ENCODE measurements around the gene SAMD11.
"Not testable (repeated sequence)": the region's sequence is repeated elsewhere in the genome, so short reads cannot be mapped to it uniquely, and the experiment has no call there.

SAMD11 gene

DNA sequence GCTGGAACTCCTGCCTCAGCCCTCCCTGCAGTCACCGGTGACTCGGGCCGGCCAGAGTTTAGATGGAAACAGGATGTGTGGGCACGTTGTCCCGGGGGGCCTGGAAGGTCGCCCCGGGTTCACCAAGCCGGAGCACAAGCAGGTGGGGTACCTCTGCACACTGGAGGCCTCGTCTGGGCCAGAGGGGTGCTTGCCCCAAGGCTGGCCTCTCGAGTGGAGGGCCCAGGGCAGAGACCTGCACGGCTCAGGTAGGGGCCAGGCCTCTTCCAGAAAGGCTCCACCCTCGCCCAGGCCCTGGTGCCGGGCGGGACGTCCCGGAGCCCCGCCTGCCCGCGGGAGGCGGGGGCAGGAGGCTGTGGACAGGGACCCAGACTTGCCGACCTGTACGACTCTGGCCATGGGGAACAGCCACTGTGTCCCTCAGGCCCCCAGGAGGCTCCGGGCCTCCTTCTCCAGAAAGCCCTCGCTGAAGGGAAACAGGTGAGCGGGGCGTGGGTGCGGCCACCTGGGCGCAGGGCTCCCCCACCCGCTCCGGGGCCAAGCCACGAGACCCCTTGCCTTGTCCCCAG, 42.5 kb downstream of the SAMD11 start, which contains the start of gene PLEKHN1:
TSS of gene PLEKHN1 (plus strand) at position 348 of the 569 bp plus-strand sequence. CDS start at position 398, 50 bp downstream.
- FAIRE-seq: no peak

DNA sequence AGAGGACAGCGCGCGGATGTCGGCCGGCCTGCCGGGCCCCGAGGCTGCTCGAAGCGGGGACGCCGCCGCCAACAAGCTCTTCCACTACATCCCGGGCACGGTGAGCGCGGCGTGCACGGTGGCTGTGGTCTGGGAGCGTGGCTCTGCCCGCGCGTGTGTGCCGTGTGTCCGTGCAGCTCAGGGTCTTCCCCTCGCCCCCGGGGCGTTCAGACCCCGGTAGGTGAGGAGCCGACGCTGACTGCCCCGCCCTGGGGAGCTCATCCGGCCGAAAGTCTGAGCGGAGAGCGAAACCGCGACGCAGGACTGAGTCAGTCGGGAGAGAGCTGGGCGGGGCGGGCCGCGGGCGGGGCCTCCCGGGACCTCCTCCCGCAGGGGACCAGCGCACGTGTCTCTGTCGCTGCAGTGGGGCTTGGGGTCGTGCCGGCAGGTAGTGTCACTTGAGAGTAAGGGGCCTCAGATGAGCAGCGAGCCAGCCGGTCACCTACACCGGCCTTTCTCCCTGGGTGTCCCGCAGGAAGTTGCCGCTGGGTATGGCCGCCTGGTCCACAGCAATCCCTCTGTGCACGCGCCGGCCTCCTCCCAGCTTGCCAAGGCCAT, 43.1 kb downstream of the SAMD11 start:
- no peak for FAIRE-seq

- no peak for FAIRE-seq
Measured at GRCh38 chr1:967466-968343, 44.0 kb downstream of the SAMD11 start.

DNA sequence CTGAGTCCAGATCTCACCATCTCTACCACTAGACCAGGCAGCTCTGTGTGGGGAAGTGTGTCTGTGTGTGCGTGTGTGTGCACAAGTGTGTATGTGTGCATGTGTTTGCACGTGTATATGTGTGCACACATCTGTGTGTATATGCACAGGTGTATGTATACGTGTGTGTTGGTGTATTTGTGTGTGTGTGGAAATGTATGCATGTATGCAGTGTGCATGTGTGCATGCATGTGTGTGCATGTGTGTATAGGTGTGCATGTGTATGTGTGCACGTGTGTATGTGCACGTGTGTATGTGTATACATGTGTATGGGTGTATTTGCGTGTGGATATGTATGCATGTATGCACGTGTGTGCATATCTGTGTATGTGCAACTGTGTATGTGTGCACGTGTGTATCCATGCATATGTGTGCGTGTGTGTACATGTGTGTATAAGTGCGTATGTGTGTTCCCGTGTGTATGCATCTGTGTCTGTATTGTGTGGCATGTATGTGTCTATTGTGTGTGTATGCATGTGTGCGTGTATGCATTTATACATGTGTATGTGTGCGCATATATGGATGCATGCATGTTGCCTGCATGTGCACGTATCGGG, 45.6 kb downstream of the SAMD11 start:
- FAIRE-seq: no peak

- FAIRE-seq: no peak
Measured at GRCh38 chr1:970242-970972, 46.7 kb downstream of the SAMD11 start.

GRCh38 chr1:970973-971730, 47.4 kb downstream of the SAMD11 start:
- no peak for FAIRE-seq

DNA sequence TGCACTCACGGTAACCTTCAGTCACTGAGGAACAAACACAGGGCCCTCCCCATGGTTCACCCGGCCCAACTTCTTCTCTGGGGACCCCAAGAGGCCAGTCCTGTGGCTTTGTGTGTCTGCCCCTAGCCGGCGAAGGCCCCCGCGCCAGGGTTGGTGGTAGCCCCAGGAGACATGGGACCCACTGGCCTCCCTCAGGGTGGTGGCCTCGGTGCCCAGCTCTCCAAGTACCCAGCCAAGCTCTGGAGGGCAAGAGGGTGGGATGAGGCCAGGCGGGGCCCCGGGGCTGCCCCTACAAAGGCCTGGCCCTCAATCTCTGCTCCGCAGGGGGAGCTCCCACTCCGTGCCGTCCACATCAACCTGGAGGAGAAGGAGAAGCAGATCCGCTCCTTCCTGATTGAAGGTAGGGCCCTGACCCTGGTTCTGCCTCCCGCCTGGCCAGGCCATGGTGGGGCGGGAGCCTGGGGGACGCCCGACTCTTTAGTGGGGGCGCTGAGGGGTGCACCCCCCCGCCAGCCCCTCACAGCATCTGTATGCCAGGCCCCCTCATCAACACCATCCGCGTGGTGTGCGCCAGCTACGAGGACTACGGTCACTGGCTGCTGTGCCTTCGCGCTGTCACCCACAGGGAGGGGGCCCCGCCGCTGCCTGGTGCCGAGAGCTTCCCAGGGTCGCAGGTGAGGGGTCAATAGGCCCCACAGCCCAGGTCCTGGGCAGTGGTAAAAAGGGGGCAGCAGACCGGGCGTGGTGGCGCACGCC, 48.2 kb downstream of the SAMD11 start:
- no peak for FAIRE-seq

- FAIRE-seq: no peak
Measured at GRCh38 chr1:972726-973458, 49.2 kb downstream of the SAMD11 start.

DNA sequence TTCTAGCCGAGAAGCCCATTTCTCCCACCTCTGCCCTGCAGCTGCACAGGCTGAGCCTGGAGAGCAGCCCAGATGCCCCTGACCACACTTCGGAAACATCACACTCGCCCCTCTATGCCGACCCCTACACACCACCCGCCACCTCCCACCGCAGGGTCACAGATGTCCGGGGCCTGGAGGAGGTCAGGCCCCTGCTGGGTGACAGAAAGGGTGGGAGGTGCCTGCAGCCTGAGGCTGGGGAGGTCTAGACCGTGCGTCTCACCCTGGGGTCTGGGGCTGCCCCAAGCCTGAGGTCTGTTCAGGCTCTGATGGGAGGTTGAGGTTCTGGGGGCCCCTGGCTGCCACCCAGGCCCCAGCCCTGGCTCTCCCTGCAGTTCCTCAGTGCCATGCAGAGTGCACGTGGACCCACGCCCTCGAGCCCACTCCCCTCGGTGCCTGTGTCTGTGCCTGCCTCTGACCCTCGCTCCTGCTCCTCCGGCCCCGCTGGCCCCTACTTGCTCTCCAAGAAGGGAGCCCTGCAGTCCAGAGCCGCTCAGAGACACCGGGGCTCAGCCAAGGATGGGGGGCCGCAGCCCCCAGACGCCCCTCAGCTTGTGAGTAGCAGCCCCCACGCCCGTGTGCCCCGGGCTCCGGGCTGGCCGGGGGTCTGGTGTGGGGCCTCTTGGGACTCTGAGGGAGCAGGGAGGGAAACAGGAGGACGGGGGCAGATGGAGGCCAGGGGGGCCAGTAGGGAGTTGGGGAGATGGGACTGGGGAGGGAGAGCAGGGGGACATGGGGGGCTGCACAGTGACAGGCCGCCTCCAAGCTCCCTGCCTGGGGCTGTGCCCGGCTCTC, 50.0 kb downstream of the SAMD11 start:
- no peak for FAIRE-seq

DNA sequence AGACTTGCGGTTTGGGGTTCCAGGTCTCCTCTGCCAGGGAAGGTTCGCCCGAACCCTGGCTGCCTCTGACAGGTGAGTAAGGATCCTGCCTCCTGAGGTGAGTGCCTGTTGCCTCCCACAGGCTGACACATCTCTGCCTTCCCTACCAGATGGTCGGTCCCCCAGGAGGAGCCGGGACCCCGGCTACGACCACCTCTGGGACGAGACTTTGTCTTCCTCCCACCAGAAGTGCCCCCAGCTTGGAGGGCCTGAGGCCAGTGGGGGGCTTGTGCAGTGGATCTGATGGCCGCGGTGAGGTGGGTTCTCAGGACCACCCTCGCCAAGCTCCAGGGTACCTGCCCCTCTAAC, 50.5 kb downstream of the SAMD11 start:
- FAIRE-seq: no peak

GRCh38 chr1:974687-975328, 51.1 kb downstream of the SAMD11 start:
- FAIRE-seq: no peak

- no peak for FAIRE-seq
Measured at GRCh38 chr1:975365-975764, 51.6 kb downstream of the SAMD11 start.

GRCh38 chr1:975896-976683, 52.4 kb downstream of the SAMD11 start:
- no peak for FAIRE-seq

GRCh38 chr1:976791-977190, 53.1 kb downstream of the SAMD11 start:
- FAIRE-seq: not testable (repeated sequence)

GRCh38 chr1:978069-978834, 54.5 kb downstream of the SAMD11 start:
- no peak for FAIRE-seq

DNA sequence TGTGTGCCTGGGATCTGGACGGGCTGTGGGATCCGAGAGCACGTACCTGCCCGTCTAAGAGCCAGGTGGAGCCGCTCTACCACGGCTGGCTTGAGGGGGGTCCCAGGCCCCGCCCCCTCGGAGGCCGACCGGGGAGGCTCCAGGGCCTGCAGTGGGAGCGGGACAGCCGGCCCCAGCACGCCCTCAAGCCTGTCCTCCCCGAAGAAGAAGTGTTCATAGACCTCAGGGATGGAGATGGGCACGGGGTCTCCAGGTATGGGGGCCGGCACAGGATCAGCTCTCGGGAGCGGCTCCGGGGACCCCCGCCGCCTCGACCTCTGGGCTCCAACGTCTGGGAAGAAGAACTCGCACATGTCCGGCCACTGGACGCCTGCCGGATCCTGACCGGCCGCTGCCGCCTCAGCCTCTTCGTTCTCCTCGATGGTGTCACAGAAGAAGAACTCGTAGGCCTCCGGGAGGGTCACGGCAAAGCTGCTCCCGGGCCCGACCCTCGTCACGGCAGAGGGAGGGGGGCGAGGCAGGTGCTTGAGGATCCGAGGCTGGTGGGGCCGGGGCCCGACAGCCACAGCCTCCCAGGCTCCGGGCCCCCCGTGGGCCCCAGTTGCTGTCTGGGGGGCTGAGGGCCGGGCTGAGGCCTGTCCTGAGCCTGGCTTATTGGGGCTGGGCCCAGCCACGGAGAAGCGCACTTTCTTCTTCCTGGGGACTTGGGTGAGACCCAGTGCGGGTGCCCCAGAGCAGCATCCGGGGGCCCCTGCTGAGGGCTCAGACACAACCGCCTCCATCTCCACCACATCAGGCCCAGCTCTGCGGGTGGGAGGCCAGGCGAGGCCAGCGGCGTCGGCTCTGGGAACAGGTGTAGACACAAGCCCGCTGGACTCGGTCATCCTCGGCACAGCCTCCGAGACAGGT, 55.4 kb downstream of the SAMD11 start:
- FAIRE-seq: no peak
